HG03432 (cell line): Measurements from ENCODE around the gene KBTBD4.

ENCODE experiments used
- ATAC-seq: cut with Tn5 transposase; IDR thresholded peaks from one replicate; pipeline ENCODE4 v1.9.1; 2021; ENCODE audit warnings: mild to moderate bottlenecking, moderate library complexity; ENCODE audit not compliant: unreplicated experiment

Gene KBTBD4

GRCh38 chr11:47578524-47579494 is at the start of gene KBTBD4, which contains the start of gene NDUFS3:
Gene KBTBD4 (minus strand): TSS chr11:47578970. CDS start chr11:47578951, 19 bp downstream.
Gene NDUFS3 (plus strand): TSS chr11:47579074. CDS start chr11:47579092, 18 bp downstream.
- peak; percentile 95 for ATAC-seq

- no peak for ATAC-seq
Measured at GRCh38 chr11:47628026-47628425, 49.3 kb upstream of the KBTBD4 start.

- no peak for ATAC-seq
Measured at GRCh38 chr11:47626234-47626633, 47.5 kb upstream of the KBTBD4 start.

DNA sequence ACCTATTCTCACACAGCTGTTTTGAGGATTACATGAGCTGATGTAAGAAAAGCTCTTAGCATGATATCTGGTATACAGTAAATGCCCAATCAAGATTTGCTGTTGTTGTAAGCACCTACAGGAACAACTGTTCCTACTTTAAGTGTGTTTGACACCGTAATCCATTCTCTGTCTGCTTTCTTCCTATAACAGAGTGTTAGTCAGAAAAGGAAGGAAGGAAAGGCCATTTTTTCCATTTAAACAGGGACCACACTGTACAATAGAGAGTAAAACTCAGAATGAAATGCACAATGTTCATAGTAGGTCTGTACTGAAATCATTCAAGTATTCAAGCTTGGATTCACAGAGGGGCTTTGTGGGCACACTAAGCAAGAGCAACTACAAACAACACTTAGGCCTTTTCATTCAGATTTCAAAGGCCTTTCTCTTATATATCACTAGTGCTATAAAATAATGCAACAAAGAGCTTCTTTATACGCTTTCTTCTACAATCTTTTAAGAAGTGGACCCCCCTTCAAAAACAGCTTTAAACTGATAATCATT is 42.1 kb upstream of the KBTBD4 start:
- ATAC-seq, result no peak

DNA sequence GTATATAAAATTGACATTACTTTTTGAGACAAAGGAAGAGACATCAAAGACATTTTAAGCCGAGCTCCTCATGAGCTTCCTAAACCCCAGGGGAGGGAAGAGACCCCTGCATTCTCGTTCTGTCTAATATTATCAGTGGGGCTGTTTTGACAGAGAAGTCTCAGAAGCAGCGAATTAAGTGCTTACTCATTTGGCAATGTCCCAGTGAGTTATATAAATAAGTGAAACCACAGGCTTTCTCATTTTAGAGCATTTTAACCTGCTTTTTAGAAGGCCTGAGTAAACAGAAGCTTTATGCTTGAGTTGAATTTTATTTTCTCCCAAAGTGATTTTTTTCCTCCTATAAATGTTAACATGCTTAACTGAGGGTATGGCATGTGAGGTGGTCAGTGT is 38.6 kb upstream of the KBTBD4 start:
- ATAC-seq, result no peak

DNA sequence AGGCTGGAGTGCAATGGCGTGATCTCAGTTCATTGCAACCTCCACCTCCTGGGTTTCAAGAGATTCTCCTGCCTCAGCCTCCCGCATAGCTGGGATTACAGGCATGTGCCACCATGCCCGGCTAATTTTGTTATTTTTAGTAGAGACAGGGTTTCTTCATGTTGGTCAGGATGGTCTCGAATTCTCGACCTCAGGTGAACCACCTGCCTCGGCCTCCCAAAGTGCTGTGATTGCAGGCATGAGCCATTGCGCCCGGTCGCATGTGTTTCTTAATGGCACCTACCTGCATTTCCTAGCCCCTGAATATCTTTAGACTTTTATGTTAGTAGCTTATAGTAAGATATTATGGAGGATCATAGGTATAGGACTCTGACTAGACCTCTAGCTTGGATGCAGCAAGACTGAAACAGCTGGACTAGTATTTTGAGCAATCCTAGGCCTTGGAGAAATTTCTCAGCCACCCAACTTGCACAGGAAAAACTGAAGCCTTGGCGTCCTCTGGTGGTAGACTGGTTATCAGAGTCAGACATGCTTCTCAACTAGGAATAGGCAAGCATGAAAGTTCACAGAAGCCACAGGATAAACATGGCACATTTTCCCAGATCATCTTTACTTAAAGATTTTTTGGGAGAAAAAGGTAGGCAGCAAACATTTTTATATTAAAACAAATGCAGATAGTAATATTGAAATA is 38.1 kb upstream of the KBTBD4 start:
- ATAC-seq, result no peak

DNA sequence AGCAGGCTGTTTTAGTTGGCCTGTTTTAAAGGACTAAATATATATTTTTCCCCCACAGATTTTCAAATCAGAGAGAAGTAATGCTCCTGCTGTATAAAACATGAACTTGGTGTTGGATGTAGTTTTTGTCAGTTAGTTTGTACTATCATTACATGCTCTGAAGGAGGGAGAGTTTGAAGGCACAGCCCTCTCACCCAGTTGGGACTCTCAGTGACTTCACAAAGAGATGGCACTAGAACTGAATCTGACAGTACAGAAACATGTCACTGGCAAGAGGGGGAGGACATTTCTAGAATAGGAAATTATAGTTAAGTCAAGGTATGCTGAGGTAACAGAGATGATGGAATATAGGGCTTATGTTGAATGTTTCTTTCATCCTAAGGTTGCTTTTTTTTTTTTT is 36.5 kb upstream of the KBTBD4 start:
- ATAC-seq, result no peak

DNA sequence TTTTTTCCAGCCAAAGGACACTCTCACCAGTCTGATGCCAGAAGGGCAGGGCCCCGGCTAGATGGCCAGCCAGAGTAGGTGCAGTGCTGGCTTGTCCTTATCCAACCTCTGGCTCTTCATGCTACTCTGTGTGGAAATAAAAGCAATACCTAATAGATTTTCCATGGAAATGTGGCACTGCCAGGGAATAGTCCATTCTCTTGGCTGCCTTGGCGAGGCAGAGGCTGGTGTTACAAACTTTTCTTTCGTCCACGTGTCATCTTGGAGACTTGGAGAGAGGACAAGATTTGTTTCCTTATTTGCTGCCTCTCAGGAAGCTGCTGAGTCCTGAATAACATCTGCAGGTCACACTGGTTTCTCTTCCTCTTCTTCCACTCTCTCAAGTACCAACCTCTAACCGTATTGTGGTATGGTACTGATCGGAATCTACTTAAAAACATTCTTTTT is 32.6 kb upstream of the KBTBD4 start:
- peak; percentile 84 for ATAC-seq

DNA sequence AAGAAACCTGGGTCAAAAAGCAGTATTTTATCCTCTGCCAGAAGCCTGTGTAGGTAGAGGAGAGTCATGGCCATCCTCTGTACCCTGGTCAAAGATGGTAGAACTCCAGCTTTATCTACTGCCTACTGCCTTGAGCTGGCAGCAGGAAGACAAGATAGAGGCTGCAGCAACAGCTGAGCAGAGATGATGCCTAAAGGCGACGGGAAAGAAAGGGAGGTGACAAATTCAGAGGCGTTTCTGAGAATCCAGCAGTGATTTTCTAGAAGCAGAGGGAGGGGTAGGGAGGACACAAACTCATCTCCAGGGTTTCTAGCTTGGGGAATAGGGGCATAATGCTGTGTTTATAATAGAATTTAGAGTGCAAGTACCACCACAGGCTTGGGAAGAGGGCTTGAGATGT is 30.9 kb upstream of the KBTBD4 start:
- ATAC-seq, result no peak

DNA sequence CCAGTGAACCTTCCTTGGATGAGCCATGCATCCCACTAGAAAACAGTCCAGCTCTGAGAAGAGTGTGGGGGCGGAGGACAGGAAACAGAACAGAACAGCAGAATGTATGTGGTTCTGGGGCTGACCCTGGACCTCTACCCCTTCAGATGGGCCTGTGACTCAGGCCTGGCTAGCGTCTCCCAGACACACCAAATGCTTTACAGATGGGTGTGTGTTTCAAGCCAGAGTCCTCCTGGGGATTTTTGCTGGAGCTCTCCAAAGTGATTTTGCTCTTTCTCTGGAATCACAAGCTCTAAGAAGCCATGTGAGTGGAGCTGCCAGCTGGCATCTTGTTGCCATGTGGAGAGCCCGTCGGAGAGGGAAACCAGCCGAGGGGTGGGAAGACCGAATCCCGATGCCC is 28.6 kb upstream of the KBTBD4 start:
- ATAC-seq, result no peak

GRCh38 chr11:47606731-47607130 is 28.0 kb upstream of the KBTBD4 start:
- no peak for ATAC-seq

- no peak for ATAC-seq
Measured at GRCh38 chr11:47605921-47606320, 27.2 kb upstream of the KBTBD4 start.

DNA sequence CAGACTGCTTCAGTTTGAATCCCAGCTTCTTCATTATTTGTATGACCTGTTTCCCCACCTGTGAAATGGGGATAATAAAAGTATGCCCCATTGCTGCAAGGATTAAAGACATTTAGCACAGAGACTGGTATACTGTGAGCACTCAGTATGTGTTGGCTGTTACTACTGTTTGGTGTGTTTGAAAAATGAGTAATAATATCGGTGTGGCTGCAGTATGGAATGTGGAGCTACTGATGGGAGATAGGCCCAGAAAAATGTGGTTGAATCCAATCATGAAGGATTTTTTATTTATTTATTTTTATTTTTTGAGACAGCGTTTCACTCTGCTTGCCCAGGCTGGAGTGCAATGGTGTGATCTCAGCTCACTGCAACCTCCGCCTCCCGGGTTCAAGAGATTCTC is 24.5 kb upstream of the KBTBD4 start:
- ATAC-seq, result no peak

DNA sequence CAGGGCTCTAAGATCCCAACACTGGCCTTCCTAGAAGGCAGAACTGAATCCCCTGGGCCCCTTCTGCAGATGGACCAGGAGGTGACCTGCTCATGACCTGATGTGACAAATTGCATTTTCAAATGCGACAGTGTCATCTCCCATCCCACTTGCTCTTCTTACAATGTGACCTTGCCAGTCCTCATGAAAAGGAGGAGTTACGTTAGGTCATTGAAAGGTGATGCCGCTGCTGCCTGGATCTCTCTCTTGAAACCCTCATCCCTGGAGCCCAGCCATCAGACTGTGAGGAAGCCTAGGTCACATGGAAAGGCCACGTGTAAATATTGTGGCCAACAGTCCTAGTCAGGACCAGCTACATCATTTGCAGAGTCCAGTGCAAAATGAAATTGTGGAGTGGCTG is 21.1 kb upstream of the KBTBD4 start:
- no peak for ATAC-seq

- no peak for ATAC-seq
Measured at GRCh38 chr11:47595967-47596366, 17.2 kb upstream of the KBTBD4 start.

- no peak for ATAC-seq
Measured at GRCh38 chr11:47595029-47595428, 16.3 kb upstream of the KBTBD4 start.

GRCh38 chr11:47593934-47594855 is 15.4 kb upstream of the KBTBD4 start, which contains the start of gene C1QTNF4:
Gene C1QTNF4 (minus strand): TSS chr11:47594411. CDS start chr11:47590810, 3,601 bp downstream.
- no peak for ATAC-seq

- ATAC-seq, result no peak
Measured at GRCh38 chr11:47593492-47593933, 14.7 kb upstream of the KBTBD4 start.

GRCh38 chr11:47592970-47593369 is 14.2 kb upstream of the KBTBD4 start:
- no peak for ATAC-seq

DNA sequence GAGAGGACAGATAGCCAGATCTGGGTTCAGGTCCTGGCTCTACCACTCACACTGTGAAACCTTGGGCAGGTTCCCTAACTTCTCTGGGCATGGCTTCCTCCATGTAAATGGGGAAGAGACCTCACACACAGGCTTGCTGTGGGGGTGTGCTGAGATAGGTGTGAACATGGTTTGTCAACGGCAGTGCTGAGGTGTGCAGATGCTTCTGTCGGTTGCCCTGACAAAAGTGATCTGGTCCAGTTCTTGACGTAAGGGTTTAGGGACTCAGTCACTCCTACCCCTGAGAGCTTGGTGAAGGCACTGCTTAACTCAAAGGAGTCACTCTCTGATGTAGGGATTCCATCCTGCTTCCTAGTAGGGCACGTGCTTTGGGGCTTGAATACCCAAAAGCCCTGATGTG is 13.5 kb upstream of the KBTBD4 start:
- no peak for ATAC-seq
